Lung microvascular endothelial cell (primary cell): ENCODE measurements around the gene GRAMD2A. TPM values are rescaled to one million over a fixed set of nuclear protein-coding genes. Genes with fewer than 3 reads are reported as not detected.
"Not testable (repeated sequence)": the region's sequence is repeated elsewhere in the genome, so short reads cannot be mapped to it uniquely, and the experiment has no call there.

Experiments used
- DNase-seq, 2 donors: peaks; one replicate each; pipeline versions ENCODE4 v3.0.0 to v3.0.0-alpha.2; 2010; ENCODE audit warnings: low read depth in 2 of 2
- total RNA-seq: library from RNA; depleted of rRNA; stranded (reverse); fragments of >200 nt; gene quantifications from 2 replicates; pipeline ENCODE4 v1.2.1, GENCODE V29; 2014

The GRAMD2A gene
- total RNA-seq, 1 donor from 2014 or later = not detected

- no peak for DNase-seq
These were observed 13.3 kb downstream of the GRAMD2A start for GRCh38 chr15:72184165-72184811.

DNA sequence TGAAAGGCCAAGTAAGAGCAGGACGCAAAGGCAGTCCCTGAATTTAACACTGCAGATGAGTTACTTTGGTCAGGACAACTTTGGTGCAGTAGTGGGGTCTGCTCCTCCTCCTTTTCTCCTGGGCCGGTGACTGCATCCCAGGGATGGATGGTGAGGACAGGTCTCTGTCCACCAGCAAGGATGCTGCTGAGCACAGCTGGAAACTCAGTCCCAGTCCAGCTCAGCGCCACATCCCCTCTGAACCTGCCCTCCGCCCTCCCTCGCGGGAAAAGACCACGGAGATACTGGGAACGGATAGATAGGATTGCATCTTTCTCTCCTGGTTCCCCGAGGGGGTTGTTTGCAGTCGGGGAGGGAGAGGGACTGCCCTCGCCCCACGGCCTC is 13.8 kb downstream of the GRAMD2A start:
- no peak for DNase-seq

- no peak for DNase-seq
These were observed 14.9 kb downstream of the GRAMD2A start for GRCh38 chr15:72182673-72183072.

DNA sequence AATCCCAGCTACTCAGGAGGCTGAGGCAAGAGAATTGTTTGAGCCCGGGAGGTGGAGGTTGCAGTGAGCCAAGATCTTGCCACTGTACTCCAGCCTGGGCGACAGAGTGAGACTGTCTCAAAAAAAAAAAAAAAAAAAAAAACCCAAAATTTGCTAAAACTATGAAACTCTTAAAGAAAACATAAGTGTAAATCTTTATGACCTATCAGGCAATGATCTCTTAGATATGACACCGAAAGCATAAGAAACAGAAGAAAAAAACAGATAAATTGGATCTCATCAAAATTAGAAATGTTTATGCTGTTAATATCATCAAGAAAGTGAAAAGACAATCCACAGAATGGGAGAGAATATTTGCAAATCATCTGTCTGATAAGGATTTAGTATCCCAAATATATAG is 15.3 kb downstream of the GRAMD2A start:
- no peak for DNase-seq

DNA sequence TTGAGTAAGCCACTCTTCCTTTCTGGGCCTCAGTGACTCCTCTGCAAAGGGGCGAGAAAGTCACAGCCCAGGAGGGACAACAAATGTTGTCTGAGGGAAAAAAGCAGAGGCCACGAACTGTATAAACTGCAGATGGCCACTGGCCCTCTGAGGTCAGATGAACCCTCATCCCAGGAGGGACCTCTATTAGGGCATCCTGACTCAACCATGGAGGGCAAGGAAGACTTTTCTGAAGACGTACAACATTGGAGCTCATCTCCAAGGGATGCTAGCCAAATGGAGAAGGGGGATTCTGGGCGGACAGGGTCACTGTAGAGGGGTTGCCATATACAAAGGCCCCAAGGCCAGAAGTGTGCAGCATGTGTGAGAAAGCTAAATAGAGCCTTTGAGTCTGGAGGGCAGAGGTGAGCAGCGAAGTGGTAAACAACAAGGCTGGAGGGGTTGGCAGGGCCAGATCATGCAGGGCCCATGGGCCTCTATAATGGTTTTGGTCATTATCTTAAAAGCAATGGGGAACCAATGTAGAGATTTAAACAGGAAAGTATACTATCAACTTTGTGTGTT is 16.7 kb downstream of the GRAMD2A start:
- DNase-seq = no peak

- DNase-seq = peak in 1 of 2 donors; percentile 87
These were observed 17.5 kb downstream of the GRAMD2A start for GRCh38 chr15:72179950-72180581.

DNA sequence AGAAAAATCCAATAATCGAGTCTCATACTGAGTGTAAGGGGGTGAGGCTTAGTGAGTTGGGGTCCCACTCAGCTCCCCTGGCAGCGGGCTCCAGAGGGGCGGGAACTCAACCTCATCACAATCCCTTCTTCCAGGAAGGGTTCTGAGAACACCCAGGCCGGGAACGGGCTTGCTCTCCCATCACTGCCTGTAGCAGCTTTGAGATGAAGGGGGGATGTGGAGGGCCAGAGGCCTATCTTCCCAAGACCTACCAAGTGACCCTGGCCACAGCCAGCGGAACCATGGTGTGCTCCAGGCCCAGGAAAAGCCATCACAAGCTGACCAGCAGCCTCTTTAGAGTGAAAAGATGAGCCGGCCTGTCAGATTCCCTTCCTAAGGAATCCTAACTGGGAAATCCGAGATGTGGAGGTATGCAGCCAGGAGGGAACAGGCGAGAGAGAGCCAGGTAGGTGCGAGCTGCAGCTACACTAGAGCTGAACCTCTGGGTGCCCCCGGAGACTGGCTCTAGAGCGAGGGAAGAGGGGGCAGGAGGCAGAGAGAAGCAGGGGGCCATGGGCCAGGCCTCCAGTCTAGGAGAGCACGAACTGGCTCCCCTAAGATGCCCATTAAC is 18.5 kb downstream of the GRAMD2A start:
- DNase-seq = no peak

DNA sequence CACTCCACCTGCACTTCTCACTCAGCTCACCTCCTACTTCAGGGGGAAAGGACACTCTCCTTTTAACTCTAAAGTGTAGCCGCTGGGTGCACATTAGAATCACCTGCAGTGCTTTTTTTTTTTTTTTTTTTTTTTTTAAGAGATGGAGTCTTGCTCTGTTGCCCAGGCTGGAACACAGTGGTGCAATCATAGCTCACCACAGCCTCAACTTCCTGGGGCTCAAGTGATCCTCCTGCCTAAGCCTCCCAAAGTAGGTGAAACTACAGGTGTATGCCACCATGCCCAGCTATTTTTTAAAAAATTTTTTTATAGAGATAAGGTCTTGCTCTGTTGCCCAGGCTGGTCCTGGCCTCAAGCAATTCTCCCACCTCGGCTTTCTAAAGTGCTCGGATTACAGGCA is 20.8 kb downstream of the GRAMD2A start:
- no peak for DNase-seq

DNA sequence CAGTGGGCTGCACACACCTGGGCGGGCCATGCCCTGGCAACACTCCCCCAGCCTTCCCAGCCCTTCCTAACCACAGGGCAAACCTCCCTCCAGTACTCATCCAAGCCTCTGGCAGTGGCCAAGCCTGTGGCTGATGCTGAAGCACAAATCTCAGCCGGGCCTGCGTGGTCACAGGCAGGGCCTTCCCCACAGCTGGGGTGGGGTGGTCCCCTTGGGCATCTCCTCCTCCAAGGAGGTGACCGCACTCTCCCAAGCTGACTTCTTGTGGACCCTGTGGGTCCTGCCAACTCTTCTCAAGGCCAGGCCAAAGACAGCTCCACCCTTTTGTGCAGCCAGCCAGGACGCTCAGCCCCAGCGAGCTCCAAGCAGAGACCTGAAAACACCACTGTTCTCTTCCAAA is 21.4 kb downstream of the GRAMD2A start:
- no peak for DNase-seq

DNA sequence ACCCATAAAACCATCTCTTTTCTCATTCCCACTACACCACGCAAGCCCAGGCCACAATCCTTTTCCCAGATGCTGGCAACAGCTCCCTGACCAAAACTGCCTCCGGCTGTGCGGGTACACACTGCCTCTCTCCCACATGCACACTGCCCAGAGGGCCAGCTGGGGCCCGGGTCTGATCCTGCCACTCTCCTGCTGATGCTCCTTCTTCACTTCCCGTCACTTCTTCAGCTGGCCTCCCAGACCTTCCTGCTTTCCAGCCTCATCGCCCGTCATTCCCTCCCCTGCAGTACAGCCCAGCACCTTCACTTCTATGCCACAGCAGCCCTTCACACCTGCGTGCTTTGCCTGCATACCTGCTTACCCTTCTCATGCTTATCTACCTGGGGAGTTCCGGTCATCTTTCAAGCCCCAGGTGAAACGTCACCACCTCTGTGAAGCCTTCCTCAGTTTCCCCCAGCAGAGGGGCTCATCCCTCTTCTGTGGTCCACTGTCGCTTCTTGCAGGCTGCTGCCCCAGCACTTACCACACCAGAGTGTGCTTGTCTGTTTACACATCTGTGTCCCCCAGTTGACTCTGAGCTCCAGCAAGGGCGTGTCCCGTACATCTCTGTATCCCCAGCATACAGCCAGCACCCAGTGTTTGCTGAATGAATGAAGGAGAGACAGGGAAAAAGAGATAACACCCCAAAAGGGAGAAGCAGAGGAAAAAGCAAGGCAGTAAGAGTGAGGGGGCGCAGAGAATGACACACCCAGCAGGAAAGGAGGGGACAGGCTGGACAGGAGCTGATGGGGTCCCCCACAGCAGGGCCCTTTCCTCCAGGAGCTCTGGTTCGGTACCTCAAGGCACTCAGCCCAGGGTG is 22.2 kb downstream of the GRAMD2A start:
- DNase-seq = no peak

- DNase-seq = no peak
These were observed 22.9 kb downstream of the GRAMD2A start for GRCh38 chr15:72174551-72175165.

DNA sequence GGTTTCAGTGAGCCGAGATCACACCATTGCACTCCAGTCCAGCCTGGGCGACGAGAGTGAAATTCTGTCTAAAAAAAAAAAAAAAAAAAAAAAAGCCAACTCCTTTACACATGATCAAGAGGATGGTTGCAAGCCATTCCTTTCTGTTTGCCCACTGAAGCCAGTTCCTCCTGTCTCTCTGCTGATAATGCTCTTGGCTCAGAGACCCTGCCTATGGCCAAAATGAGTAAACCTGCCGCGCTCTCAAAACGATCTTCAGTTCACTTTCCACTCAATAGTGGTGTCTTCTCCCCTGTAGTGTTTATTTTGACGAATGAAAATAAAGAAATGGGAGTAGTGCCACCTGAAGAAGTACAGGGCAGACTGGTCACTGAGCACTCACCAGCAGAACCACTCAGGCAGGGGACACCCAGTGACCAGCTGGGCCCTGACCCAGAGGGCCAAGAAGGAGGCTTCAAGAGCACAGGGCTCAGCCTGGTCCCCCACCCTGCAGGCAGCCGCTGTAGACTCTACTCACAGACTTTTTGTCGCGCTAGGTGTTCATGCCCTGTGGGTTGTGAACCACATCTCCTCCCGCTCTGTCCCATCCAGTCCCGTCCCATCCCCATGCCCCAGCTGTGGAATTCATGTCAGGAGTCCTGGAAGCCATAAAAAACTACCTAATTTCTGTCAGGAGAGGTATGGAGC is 23.6 kb downstream of the GRAMD2A start:
- no peak for DNase-seq

- no peak for DNase-seq
These were observed 24.2 kb downstream of the GRAMD2A start for GRCh38 chr15:72173401-72173800.

- no peak for DNase-seq
These were observed 24.8 kb downstream of the GRAMD2A start for GRCh38 chr15:72172796-72173195.

DNA sequence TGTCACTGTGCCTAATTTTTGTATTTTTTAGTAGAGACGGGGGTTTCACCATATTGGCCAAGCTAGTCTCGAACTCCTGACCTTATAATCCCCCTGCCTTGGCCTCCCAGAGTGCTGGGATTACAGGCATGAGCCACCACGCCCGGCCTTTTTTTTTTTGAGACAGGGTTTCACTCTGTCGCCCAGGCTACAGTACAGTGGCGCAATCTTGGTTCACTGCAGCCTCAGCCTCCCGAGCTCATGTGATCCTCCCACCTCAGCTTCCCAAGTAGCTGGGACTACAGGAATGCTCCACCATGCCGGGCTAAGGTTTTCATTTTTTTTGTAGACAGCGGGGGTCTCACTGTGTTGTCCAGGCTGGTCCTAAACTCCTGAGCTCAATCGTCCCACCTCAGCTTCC is 25.6 kb downstream of the GRAMD2A start:
- DNase-seq = not testable (repeated sequence)

GRCh38 chr15:72170691-72171090 is 26.9 kb downstream of the GRAMD2A start:
- no peak for DNase-seq

GRCh38 chr15:72169921-72170611 is 27.5 kb downstream of the GRAMD2A start:
- no peak for DNase-seq

- DNase-seq = no peak
These were observed 28.2 kb downstream of the GRAMD2A start for GRCh38 chr15:72169236-72169920.

DNA sequence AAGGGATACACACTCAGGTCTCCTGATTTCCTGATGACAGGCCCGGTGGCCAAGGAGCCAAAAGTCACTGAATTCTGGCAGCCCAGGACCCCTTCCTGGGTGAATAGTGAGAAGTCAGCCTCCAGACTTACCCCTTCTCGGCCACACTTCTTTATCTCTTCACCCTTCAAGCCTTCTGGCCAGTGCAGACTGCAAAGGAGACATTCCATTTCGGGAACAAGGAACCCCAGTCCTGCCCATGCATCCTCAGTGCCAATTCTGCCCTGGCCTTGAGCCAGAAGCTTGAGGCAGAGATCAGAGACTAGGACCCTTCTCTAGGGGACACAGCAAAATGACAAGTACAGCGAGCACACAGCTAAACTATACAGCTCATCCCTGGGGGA is 28.8 kb downstream of the GRAMD2A start:
- no peak for DNase-seq
